ENCODE data around the gene CHST11. TPM values are rescaled to one million over a fixed set of nuclear protein-coding genes. Genes with fewer than 3 reads are reported as not detected.

CHST11 gene
- total RNA-seq, 2 experiments from 2014 or later, result 53.4 to 53.6 TPM

DNA sequence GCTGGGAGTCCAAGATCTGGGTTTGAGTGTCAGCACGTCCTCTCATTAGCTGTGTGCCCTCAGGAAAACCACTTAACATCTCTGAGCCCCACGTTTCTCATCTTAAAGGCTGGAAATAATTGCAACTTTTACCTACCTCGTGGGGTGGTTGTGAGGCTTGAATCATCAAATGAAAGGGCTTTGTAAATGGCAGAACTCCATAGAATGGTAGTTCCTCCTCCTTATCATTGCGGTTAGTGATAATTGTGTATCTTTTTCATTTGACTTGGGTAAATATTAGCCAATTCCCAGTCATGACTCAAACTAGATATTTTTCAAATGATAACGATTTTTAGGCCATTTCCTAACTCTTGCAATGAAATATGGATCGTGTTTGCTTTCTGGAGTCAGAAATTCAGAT lies 205.5 kb downstream of the CHST11 start:
- Mint-ChIP-seq H3K27ac (no peak overlapping the region), H3K4me1 (ENCODE audit: low read depth) (peaks cover 30% of the 10 kb centered on the region), H3K36me3 (ENCODE audit: low read depth) (no peaks in the 10 kb centered on the region), H3K9me3 (no peaks in the 10 kb centered on the region), H3K27me3 (no peaks in the 10 kb centered on the region), H3K4me3 (no peak overlapping the region)
- ChIA-PET CTCF (no interaction called here), POLR2A (no interaction called here)
- TF ChIP-seq, protein P1, sequence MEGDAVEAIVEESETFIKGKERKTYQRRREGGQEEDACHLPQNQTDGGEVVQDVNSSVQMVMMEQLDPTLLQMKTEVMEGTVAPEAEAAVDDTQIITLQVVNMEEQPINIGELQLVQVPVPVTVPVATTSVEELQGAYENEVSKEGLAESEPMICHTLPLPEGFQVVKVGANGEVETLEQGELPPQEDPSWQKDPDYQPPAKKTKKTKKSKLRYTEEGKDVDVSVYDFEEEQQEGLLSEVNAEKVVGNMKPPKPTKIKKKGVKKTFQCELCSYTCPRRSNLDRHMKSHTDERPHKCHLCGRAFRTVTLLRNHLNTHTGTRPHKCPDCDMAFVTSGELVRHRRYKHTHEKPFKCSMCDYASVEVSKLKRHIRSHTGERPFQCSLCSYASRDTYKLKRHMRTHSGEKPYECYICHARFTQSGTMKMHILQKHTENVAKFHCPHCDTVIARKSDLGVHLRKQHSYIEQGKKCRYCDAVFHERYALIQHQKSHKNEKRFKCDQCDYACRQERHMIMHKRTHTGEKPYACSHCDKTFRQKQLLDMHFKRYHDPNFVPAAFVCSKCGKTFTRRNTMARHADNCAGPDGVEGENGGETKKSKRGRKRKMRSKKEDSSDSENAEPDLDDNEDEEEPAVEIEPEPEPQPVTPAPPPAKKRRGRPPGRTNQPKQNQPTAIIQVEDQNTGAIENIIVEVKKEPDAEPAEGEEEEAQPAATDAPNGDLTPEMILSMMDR (IDR thresholded peaks at IDR 0.05), result no peak
- Histone ChIP-seq H3K27me3 (ENCODE audit: control insufficient read depth in 1 of 2, insufficient read depth in 2 of 2, low read length in 2 of 2) (no peaks in the 10 kb centered on the region), H3K9me3 (ENCODE audit: control insufficient read depth in 1 of 2, insufficient read depth in 1 of 2, low read length in 2 of 2) (no peaks in the 10 kb centered on the region), H3K4me1 (ENCODE audit: insufficient read depth, low read length) (no peaks in the 10 kb centered on the region), H3K4me3 (ENCODE audit: low read length) (no peak overlapping the region), H3K27ac (ENCODE audit: low read depth in 1 of 2, low read length in 2 of 2) (no peak overlapping the region), H3K36me3 (ENCODE audit: insufficient read depth, low read length) (peaks cover 3% of the 10 kb centered on the region)
- DNase-seq (no peak), ATAC-seq (ENCODE audit: poor library complexity) (no peak)
- intact Hi-C loops (cut with DNase I, micrococcal nuclease), result no loop called here

DNA sequence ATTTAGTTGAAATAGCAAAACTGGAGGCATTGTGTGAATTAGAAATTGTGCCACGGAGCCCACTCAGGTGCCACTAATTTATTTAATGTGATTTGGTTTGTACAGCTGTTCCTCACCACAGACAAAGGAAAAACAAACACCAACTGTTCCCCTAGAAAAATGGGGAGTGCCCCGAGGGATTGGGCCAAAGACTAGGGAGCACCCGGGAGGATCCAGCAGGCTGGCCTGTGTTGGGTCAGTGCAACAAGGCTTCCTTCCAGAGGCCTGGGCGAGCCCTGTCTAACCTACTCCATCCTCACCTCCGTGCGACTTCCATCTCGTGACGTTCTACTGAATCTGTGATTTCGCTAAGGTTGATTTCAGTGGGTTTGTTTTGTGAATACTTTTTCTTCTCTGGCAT lies 206.2 kb downstream of the CHST11 start:
- no peaks in the 10 kb centered on the region for H3K9me3 Mint-ChIP-seq
- peaks cover 32% of the 10 kb centered on the region for H3K4me1 Mint-ChIP-seq (ENCODE audit: low read depth)
- ChIA-PET CTCF (no interaction called here), POLR2A (no interaction called here)
- intact Hi-C loops (cut with DNase I, micrococcal nuclease), result no loop called here
- no peak overlapping the region for H3K27ac ChIP-seq (ENCODE audit: low read depth in 1 of 2, low read length in 2 of 2)
- peaks cover 4% of the 10 kb centered on the region for H3K4me1 ChIP-seq (ENCODE audit: insufficient read depth, low read length)
- no peak for DNase-seq
- no peak for ATAC-seq (ENCODE audit: poor library complexity)
- H3K36me3 Mint-ChIP-seq (ENCODE audit: low read depth), result no peaks in the 10 kb centered on the region
- H3K36me3 ChIP-seq (ENCODE audit: insufficient read depth, low read length), result peaks cover 7% of the 10 kb centered on the region
- no peak overlapping the region for H3K4me3 ChIP-seq (ENCODE audit: low read length)
- TF ChIP-seq, protein P1 (IDR thresholded peaks at IDR 0.05), result no peak
- H3K27ac Mint-ChIP-seq, result no peak overlapping the region
- H3K9me3 ChIP-seq (ENCODE audit: control insufficient read depth in 1 of 2, insufficient read depth in 1 of 2, low read length in 2 of 2), result no peaks in the 10 kb centered on the region
- no peak overlapping the region for H3K4me3 Mint-ChIP-seq
- H3K27me3 Mint-ChIP-seq, result no peaks in the 10 kb centered on the region
- H3K27me3 ChIP-seq (ENCODE audit: control insufficient read depth in 1 of 2, insufficient read depth in 2 of 2, low read length in 2 of 2), result no peaks in the 10 kb centered on the region

DNA sequence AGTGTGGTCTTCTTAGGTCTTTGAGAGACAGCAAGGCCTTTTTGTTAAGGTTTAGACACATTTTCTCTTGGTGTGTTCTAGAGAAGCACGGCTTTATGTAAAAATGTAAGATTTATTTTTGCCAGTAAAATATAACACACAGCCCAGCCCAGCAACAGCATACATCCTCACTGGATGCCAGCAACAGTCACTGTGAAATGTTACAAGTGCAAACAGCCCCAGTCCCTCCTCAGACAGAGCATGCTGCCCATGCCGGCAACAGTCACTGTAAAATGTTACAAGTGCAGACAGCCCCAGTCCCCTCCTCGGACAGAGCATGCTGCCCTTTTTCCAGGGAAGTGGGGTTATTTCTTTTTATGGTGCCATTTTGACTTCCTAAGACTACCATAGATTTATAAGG lies 207.6 kb downstream of the CHST11 start:
- H3K4me3 Mint-ChIP-seq, result no peak overlapping the region
- CTCF ChIA-PET, result no interaction called here
- TF ChIP-seq, protein P1 (IDR thresholded peaks at IDR 0.05), result no peak
- POLR2A ChIA-PET, result no interaction called here
- no peak for DNase-seq
- peaks cover 7% of the 10 kb centered on the region for H3K36me3 ChIP-seq (ENCODE audit: insufficient read depth, low read length)
- H3K4me1 Mint-ChIP-seq (ENCODE audit: low read depth), result peaks cover 44% of the 10 kb centered on the region
- no peaks in the 10 kb centered on the region for H3K27me3 ChIP-seq (ENCODE audit: control insufficient read depth in 1 of 2, insufficient read depth in 2 of 2, low read length in 2 of 2)
- no peaks in the 10 kb centered on the region for H3K9me3 ChIP-seq (ENCODE audit: control insufficient read depth in 1 of 2, insufficient read depth in 1 of 2, low read length in 2 of 2)
- H3K27ac ChIP-seq (ENCODE audit: low read depth in 1 of 2, low read length in 2 of 2), result no peak overlapping the region
- no peaks in the 10 kb centered on the region for H3K9me3 Mint-ChIP-seq
- H3K27me3 Mint-ChIP-seq, result no peaks in the 10 kb centered on the region
- intact Hi-C loops (cut with DNase I, micrococcal nuclease), result no loop called here
- H3K4me1 ChIP-seq (ENCODE audit: insufficient read depth, low read length), result peaks cover 12% of the 10 kb centered on the region
- H3K36me3 Mint-ChIP-seq (ENCODE audit: low read depth), result no peaks in the 10 kb centered on the region
- H3K27ac Mint-ChIP-seq, result peak overlapping the region; percentile 7
- no peak for ATAC-seq (ENCODE audit: poor library complexity)
- H3K4me3 ChIP-seq (ENCODE audit: low read length), result no peak overlapping the region

Measured in CD4-positive, alpha-beta T cell (primary cell).